Left kidney (tissue), 2 donors: ENCODE results near the gene VPS11. TPM values are rescaled to one million over a fixed set of nuclear protein-coding genes. Genes with fewer than 3 reads are reported as not detected.
"Not testable (repeated sequence)": the region's sequence is repeated elsewhere in the genome, so short reads cannot be mapped to it uniquely, and the experiment has no call there.

Source experiments
- DNase-seq: peaks from one replicate; pipeline ENCODE4 v3.0.0-alpha.2; 2013
- polyA plus RNA-seq: library from polyadenylated mRNA; unstranded; fragments of 120-200 nt; gene quantifications from one replicate; pipeline ENCODE4 v1.2.1, GENCODE V29; 2013; ENCODE audit not compliant: insufficient read length

VPS11 gene
- polyA plus RNA-seq, 1 donor: 59.9 TPM

- not testable (repeated sequence) for DNase-seq
Observed at GRCh38 chr11:119033421-119033820, 34.2 kb upstream of the VPS11 start.

- DNase-seq: no peak
Observed at GRCh38 chr11:119034813-119035212, 32.8 kb upstream of the VPS11 start.

- DNase-seq: no peak
Observed at GRCh38 chr11:119038884-119039283, 28.7 kb upstream of the VPS11 start.

- DNase-seq: not testable (repeated sequence)
Observed at GRCh38 chr11:119039471-119039870, 28.1 kb upstream of the VPS11 start.

- no peak for DNase-seq
Observed at GRCh38 chr11:119041821-119042514, 25.6 kb upstream of the VPS11 start.

GRCh38 chr11:119042927-119043326, 24.7 kb upstream of the VPS11 start:
- no peak for DNase-seq

GRCh38 chr11:119044708-119045107, 22.9 kb upstream of the VPS11 start:
- DNase-seq: no peak

- no peak for DNase-seq
Observed at GRCh38 chr11:119046489-119046888, 21.1 kb upstream of the VPS11 start.

GRCh38 chr11:119047205-119047604, 20.4 kb upstream of the VPS11 start:
- DNase-seq: no peak

- DNase-seq: no peak
Observed at GRCh38 chr11:119048644-119049043, 19.0 kb upstream of the VPS11 start.

GRCh38 chr11:119049081-119049480, 18.5 kb upstream of the VPS11 start:
- no peak for DNase-seq

- no peak for DNase-seq
Observed at GRCh38 chr11:119051440-119052162, 16.0 kb upstream of the VPS11 start.

GRCh38 chr11:119052163-119052814, 15.3 kb upstream of the VPS11 start:
- DNase-seq: no peak

GRCh38 chr11:119054418-119054817, 13.2 kb upstream of the VPS11 start:
- no peak for DNase-seq

GRCh38 chr11:119055901-119056300, 11.7 kb upstream of the VPS11 start:
- no peak for DNase-seq

GRCh38 chr11:119056421-119056999, 11.1 kb upstream of the VPS11 start:
- DNase-seq: no peak

- peak; percentile 96 for DNase-seq
Observed at GRCh38 chr11:119057000-119057769, 10.4 kb upstream of the VPS11 start, which contains the start of gene HYOU1. Gene HYOU1, minus strand, starts transcription at chr11:119057205. Its CDS starts 1,045 bp downstream, at chr11:119056160.

- DNase-seq: not testable (repeated sequence)
Observed at GRCh38 chr11:119059128-119059527, 8.5 kb upstream of the VPS11 start.

GRCh38 chr11:119061256-119061655, 6.4 kb upstream of the VPS11 start:
- no peak for DNase-seq

- DNase-seq: no peak
Observed at GRCh38 chr11:119062779-119063178, 4.8 kb upstream of the VPS11 start.

- DNase-seq: no peak
Observed at GRCh38 chr11:119065369-119065768, 2.2 kb upstream of the VPS11 start.

GRCh38 chr11:119077839-119078238, 10.2 kb downstream of the VPS11 start:
- DNase-seq: no peak
